ENCODE data around the gene MDC1. TPM values are rescaled to one million over a fixed set of nuclear protein-coding genes. Genes with fewer than 3 reads are reported as not detected.
A peak's percentile ranks its signal among the peaks of the same experiment; 100 is the strongest.
"Not testable (repeated sequence)": the region's sequence is repeated elsewhere in the genome, so short reads cannot be mapped to it uniquely, and the experiment has no call there.

Gene MDC1
- total RNA-seq, 1 experiment from 2014 or later, result 66.6 TPM

- Mint-ChIP-seq H3K4me1 (ENCODE audit: low read depth, unreplicated experiment) (peaks cover 54% of the 10 kb centered on the region), H3K27me3 (ENCODE audit: unreplicated experiment) (no peaks in the 10 kb centered on the region), H3K36me3 (ENCODE audit: insufficient read depth, unreplicated experiment) (peaks cover 96% of the 10 kb centered on the region), H3K4me3 (ENCODE audit: low read depth, unreplicated experiment) (no peak overlapping the region), H3K27ac (ENCODE audit: unreplicated experiment) (no peak overlapping the region), H3K9me3 (ENCODE audit: low read depth, unreplicated experiment) (no peaks in the 10 kb centered on the region)
- no peak for DNase-seq
- TF ChIP-seq CTCF (IDR thresholded peaks at IDR 0.05; ENCODE audit: unreplicated experiment), result no peak
- intact Hi-C loops (cut with micrococcal nuclease; ENCODE audit: unreplicated experiment), result loop anchor here (10.0 kb wide), 2 partner anchors 182 to 242 kb away; partner anchors contain the start of gene HLA-E
- CTCF ChIA-PET, result interaction anchor here (1.4 to 1.8 kb wide), 2 partner anchors 48 to 94 kb away, joined by 4 to 9 read pairs; no protein-coding TSS in a partner anchor
- BruUV-seq (replicated peaks), result no TSS peak
These were observed 9.7 kb upstream of the MDC1 start for GRCh38 chr6:30726506-30727413.

- CTCF ChIA-PET, result interaction anchor here (0.8 to 1.4 kb wide), 2 partner anchors 47 kb away, joined by 4 read pairs; no protein-coding TSS in a partner anchor
- no peaks in the 10 kb centered on the region for H3K27me3 Mint-ChIP-seq (ENCODE audit: unreplicated experiment)
- no peak for TF ChIP-seq CTCF (IDR thresholded peaks at IDR 0.05; ENCODE audit: unreplicated experiment)
These were observed 8.8 kb upstream of the MDC1 start for GRCh38 chr6:30725713-30726505.

GRCh38 chr6:30724906-30725667 is 8.0 kb upstream of the MDC1 start:
- intact Hi-C loops (cut with micrococcal nuclease; ENCODE audit: unreplicated experiment), result loop anchor here (5.0 to 10.0 kb wide), 3 partner anchors 108 to 240 kb away; partner anchors contain the start of genes HLA-E, MRPS18B and PPP1R10

More at GRCh38 chr6:30725713-30726505, 8.8 kb upstream of the MDC1 start:
- Mint-ChIP-seq H3K27ac (ENCODE audit: unreplicated experiment) (peak overlapping the region; percentile 86), H3K4me3 (ENCODE audit: low read depth, unreplicated experiment) (no peak overlapping the region), H3K36me3 (ENCODE audit: insufficient read depth, unreplicated experiment) (peaks cover 96% of the 10 kb centered on the region), H3K9me3 (ENCODE audit: low read depth, unreplicated experiment) (no peaks in the 10 kb centered on the region), H3K4me1 (ENCODE audit: low read depth, unreplicated experiment) (peaks cover 50% of the 10 kb centered on the region)
- DNase-seq, result no peak
- BruUV-seq (replicated peaks), result no TSS peak
- intact Hi-C loops (cut with micrococcal nuclease; ENCODE audit: unreplicated experiment), result loop anchor here (10.0 kb wide), 2 partner anchors 181 to 241 kb away; partner anchors contain the start of gene HLA-E

GRCh38 chr6:30723843-30724741 is 7.0 kb upstream of the MDC1 start:
- intact Hi-C loops (cut with micrococcal nuclease; ENCODE audit: unreplicated experiment), result loop anchor here (5.0 to 10.0 kb wide), 3 partner anchors 107 to 239 kb away; partner anchors contain the start of genes HLA-E, MRPS18B and PPP1R10
- Mint-ChIP-seq H3K27ac (ENCODE audit: unreplicated experiment) (peak overlapping the region; percentile 86), H3K4me3 (ENCODE audit: low read depth, unreplicated experiment) (peak overlapping the region; percentile 92), H3K4me1 (ENCODE audit: low read depth, unreplicated experiment) (peaks cover 43% of the 10 kb centered on the region), H3K36me3 (ENCODE audit: insufficient read depth, unreplicated experiment) (peaks cover 100% of the 10 kb centered on the region)
- H3K9me3 Mint-ChIP-seq (ENCODE audit: low read depth, unreplicated experiment); DNase-seq; H3K27me3 Mint-ChIP-seq (ENCODE audit: unreplicated experiment): not testable (repeated sequence)
- CTCF ChIA-PET, result interaction anchor here (0.6 to 5.0 kb wide), 2 partner anchors 43 to 45 kb away, joined by 4 to 72 read pairs; no protein-coding TSS in a partner anchor
- TSS peak; percentile 38 for BruUV-seq (replicated peaks)

More at GRCh38 chr6:30724906-30725667, 8.0 kb upstream of the MDC1 start:
- Mint-ChIP-seq H3K27me3 (ENCODE audit: unreplicated experiment) (no peaks in the 10 kb centered on the region), H3K4me1 (ENCODE audit: low read depth, unreplicated experiment) (peaks cover 43% of the 10 kb centered on the region), H3K9me3 (ENCODE audit: low read depth, unreplicated experiment) (no peaks in the 10 kb centered on the region), H3K27ac (ENCODE audit: unreplicated experiment) (peak overlapping the region; percentile 86), H3K4me3 (ENCODE audit: low read depth, unreplicated experiment) (peak overlapping the region; percentile 3), H3K36me3 (ENCODE audit: insufficient read depth, unreplicated experiment) (peaks cover 96% of the 10 kb centered on the region)
- no TSS peak for BruUV-seq (replicated peaks)
- no peak for TF ChIP-seq CTCF (IDR thresholded peaks at IDR 0.05; ENCODE audit: unreplicated experiment)
- no peak for DNase-seq
- CTCF ChIA-PET, result interaction anchor here (0.6 to 5.0 kb wide), 3 partner anchors 44 to 46 kb away, joined by 4 to 72 read pairs (median 4); no protein-coding TSS in a partner anchor

- not testable (repeated sequence) for DNase-seq; H3K9me3 Mint-ChIP-seq (ENCODE audit: low read depth, unreplicated experiment); H3K27me3 Mint-ChIP-seq (ENCODE audit: unreplicated experiment); BruUV-seq (replicated peaks)
- intact Hi-C loops (cut with micrococcal nuclease; ENCODE audit: unreplicated experiment), result loop anchor here (5.0 to 10.0 kb wide), 3 partner anchors 106 to 238 kb away; partner anchors contain the start of genes HLA-E, MRPS18B and PPP1R10
- Mint-ChIP-seq H3K36me3 (ENCODE audit: insufficient read depth, unreplicated experiment) (peaks cover 93% of the 10 kb centered on the region), H3K27ac (ENCODE audit: unreplicated experiment) (peak overlapping the region; percentile 86), H3K4me1 (ENCODE audit: low read depth, unreplicated experiment) (peaks cover 43% of the 10 kb centered on the region), H3K4me3 (ENCODE audit: low read depth, unreplicated experiment) (peak overlapping the region; percentile 92)
- CTCF ChIA-PET, result interaction anchor here (1.8 to 5.0 kb wide), 2 partner anchors 41 to 44 kb away, joined by 7 to 72 read pairs; no protein-coding TSS in a partner anchor
These were observed 6.2 kb upstream of the MDC1 start for GRCh38 chr6:30723159-30723842.
